HepG2 (cell line): ENCODE measurements around the gene CRIP1. TPM values are rescaled to one million over a fixed set of nuclear protein-coding genes. Genes with fewer than 3 reads are reported as not detected.

Source experiments
- ATAC-seq: fragments of 200-7000 bp; cut with Tn5 transposase; 3 replicates; pipeline ENCODE4 v1.9.1; 2020; ENCODE audit warnings: mild to moderate bottlenecking, moderate library complexity
- BruUV-seq: library from RNA; stranded (reverse); fragments of 400-500 nt; replicated peaks from 2 replicates; lab custom pipeline; 2021; lab: Mats Ljungman, UMichigan
- CTCF ChIA-PET: fragments of 300-600 bp; formaldehyde crosslinking; extraction: SDS; loops from one replicate; lab custom pipeline; 2021; ENCODE audit warnings: low total read pairs, inconsistent platforms, low intra/inter-chr PET ratio; lab: Yijun Ruan, JAX
- POLR2A ChIA-PET: fragments of 350-600 bp; sonication (Branson Sonifier 250); formaldehyde crosslinking; loops from one replicate; lab custom pipeline; 2020; ENCODE audit warnings: antibody characterized with exemption, inconsistent platforms; lab: Yijun Ruan, JAX
- DNase-seq: peaks from one replicate; pipeline ENCODE4 v3.0.0-alpha.2; 2015; ENCODE audit warnings: low spot score
- FAIRE-seq: peaks from 3 replicates; lab custom pipeline; 2011; peaks lifted over from hg19 to GRCh38; lab: Jason Lieb, UNC
- H2AFZ ChIP-seq: one replicate; pipeline ENCODE4 v1.6.1; 2011; ENCODE audit warnings: low read length, inconsistent platforms
- H3K27ac ChIP-seq: fragments of 300-600 bp; 3 replicates; pipeline ENCODE4 v1.8.0; 2011; ENCODE audit warnings: mixed run types, mild to moderate bottlenecking, mixed read lengths, low read length, inconsistent platforms; ENCODE audit not compliant: insufficient read depth; ENCODE audit errors: extremely low read length
- H3K27me3 ChIP-seq, 2 experiments: fragments of 200-600 bp in 1 of 2; 2 replicates in 1 of 2; 3 replicates in 1 of 2; pipeline versions ENCODE4 v1.6.0 to v1.8.0; 2011; ENCODE audit warnings: low read length in 2 of 2, mild to moderate bottlenecking in 2 of 2, moderate library complexity in 2 of 2, inconsistent platforms in 1 of 2; ENCODE audit not compliant: insufficient read depth in 2 of 2, control insufficient read depth in 1 of 2
- H3K36me3 ChIP-seq, 2 experiments: fragments of 200-600 bp in 1 of 2; replicated peaks in 1 of 2; 2 replicates in 1 of 2; 3 replicates in 1 of 2; pipeline versions ENCODE4 v1.5.1 to v1.8.0; 2011; ENCODE audit warnings: low read length in 2 of 2, inconsistent platforms in 1 of 2; ENCODE audit not compliant: insufficient read depth in 2 of 2, control insufficient read depth in 1 of 2
- H3K4me1 ChIP-seq: 2 replicates; pipeline ENCODE4 v1.5.1; 2012; ENCODE audit warnings: low read length, inconsistent platforms; ENCODE audit not compliant: insufficient read depth
- H3K4me2 ChIP-seq: 2 replicates; pipeline ENCODE4 v1.6.0; 2011; ENCODE audit warnings: low read depth, low read length, inconsistent platforms
- H3K4me3 ChIP-seq, 3 experiments: fragments of 200-600 bp in 1 of 3; sonication (generic), shearing (Covaris generic) in 1 of 3; replicated peaks in 1 of 3; 2 replicates each; pipeline ENCODE4 v1.5.1; 2011 to 2016; ENCODE audit warnings: low read length in 3 of 3, inconsistent platforms in 2 of 3, low read depth in 2 of 3, mild to moderate bottlenecking in 2 of 3, control low read depth in 1 of 3, mixed read lengths in 1 of 3; ENCODE audit not compliant: insufficient read depth in 1 of 3
- H3K79me2 ChIP-seq: one replicate; pipeline ENCODE4 v1.6.1; 2011; ENCODE audit warnings: low read length, inconsistent platforms; ENCODE audit not compliant: insufficient read depth
- H3K9ac ChIP-seq: 2 replicates; pipeline ENCODE4 v1.6.0; 2011; ENCODE audit warnings: mild to moderate bottlenecking, low read depth, low read length, inconsistent platforms; ENCODE audit not compliant: insufficient read depth
- H3K9me3 ChIP-seq: 2 replicates; pipeline ENCODE4 v1.5.1; 2012; ENCODE audit warnings: mild to moderate bottlenecking, low read length
- H4K20me1 ChIP-seq: 2 replicates; pipeline ENCODE4 v1.6.0; 2011; ENCODE audit warnings: inconsistent platforms, mild to moderate bottlenecking, low read length, moderate library complexity; ENCODE audit not compliant: insufficient read depth
- ATM ChIP-seq: fragments of 450-650 bp; IDR thresholded peaks from 2 replicates; pipeline ENCODE4 v1.7.1; 2017; ENCODE audit warnings: mild to moderate bottlenecking, borderline replicate concordance
- BORCS8-MEF2B ChIP-seq: sonication (generic); formaldehyde crosslinking; IDR thresholded peaks from 2 replicates; pipeline ENCODE4 v1.8.0; 2022; ENCODE audit warnings: mild to moderate bottlenecking, missing genetic modification reagents
- CAMTA2 ChIP-seq: sonication (generic); formaldehyde crosslinking; IDR thresholded peaks from 2 replicates; pipeline ENCODE4 v1.4.0; 2020; ENCODE audit warnings: mild to moderate bottlenecking, missing genetic modification reagents, borderline replicate concordance
- HDAC1 ChIP-seq: sonication (generic); formaldehyde crosslinking; IDR thresholded peaks from 2 replicates; pipeline ENCODE4 v1.5.1; 2020; ENCODE audit warnings: mild to moderate bottlenecking, missing genetic modification reagents
- LBX2 ChIP-seq: sonication (generic); formaldehyde crosslinking; IDR thresholded peaks from 2 replicates; pipeline ENCODE4 v1.5.0; 2020; ENCODE audit warnings: missing genetic modification reagents, mild to moderate bottlenecking, borderline replicate concordance
- PRDM10 ChIP-seq: sonication (generic); formaldehyde crosslinking; IDR thresholded peaks from 2 replicates; pipeline ENCODE4 v1.4.0; 2020; ENCODE audit warnings: low read depth, missing genetic modification reagents
- SAP130 ChIP-seq: IDR thresholded peaks from 2 replicates; pipeline ENCODE4 v1.6.1; 2016; ENCODE audit warnings: low read depth
- THYN1 ChIP-seq: sonication (generic); formaldehyde crosslinking; IDR thresholded peaks from 2 replicates; pipeline ENCODE4 v1.8.1; 2023; ENCODE audit warnings: low read depth, mild to moderate bottlenecking, moderate library complexity, missing genetic modification reagents, borderline replicate concordance
- ZBTB34 ChIP-seq: sonication (generic); formaldehyde crosslinking; IDR thresholded peaks from 2 replicates; pipeline ENCODE4 v1.8.0; 2022; ENCODE audit warnings: mild to moderate bottlenecking, missing genetic modification reagents
- ZNF749 ChIP-seq: sonication (generic); formaldehyde crosslinking; IDR thresholded peaks from 2 replicates; pipeline ENCODE4 v1.8.0; 2022; ENCODE audit warnings: mild to moderate bottlenecking, missing genetic modification reagents, moderate library complexity, borderline replicate concordance
- WGBS: methylation state at CpG from one replicate; pipeline ENCODE4 v1.1.6; 2017; ENCODE audit warnings: low lambda C conversion rate; 5-methylcytosine and 5-hydroxymethylcytosine counted together
- in situ Hi-C: cut with HindIII; loops from 2 replicates; pipeline ENCODE4 v1.10.0; 2017; ENCODE audit warnings: low pct_unique_long_range_greater_than_20kb; ENCODE audit not compliant: extremely low pct_ligation_motif_present
- intact Hi-C: fragments of 100-400 bp; cut with micrococcal nuclease; formaldehyde crosslinking; loops from one replicate; pipeline ENCODE4 v1.10.0; 2022; ENCODE audit not compliant: unreplicated experiment
- polyA plus RNA-seq, 8 experiments: library from polyadenylated mRNA; depleted of rRNA in 3 of 8; stranded (reverse) in 7 of 8; unstranded in 1 of 8; fragments of >200 nt; fragmentation: Illumina TruSeq in 4 of 8; extraction: Trizol in 4 of 8; gene quantifications; 2 replicates each; pipeline versions ENCODE4 v1.2.1 to v1.2.3, GENCODE V29; 2011 to 2016; ENCODE audit warnings: low read depth in 4 of 8, missing spikeins in 1 of 8, mixed read lengths in 1 of 8; ENCODE audit not compliant: insufficient read depth in 1 of 8
- total RNA-seq, 5 experiments: library from RNA; depleted of rRNA; stranded (reverse); fragments of >200 nt; fragmentation: Illumina TruSeq; extraction: Trizol; gene quantifications; 2 replicates each; pipeline ENCODE4 v1.2.3, GENCODE V29; 2016; ENCODE audit warnings: low read depth in 1 of 5
- TF ChIP-seq, protein P1 (sequence below), 2 experiments: sonication (generic) in 1 of 2; formaldehyde crosslinking in 1 of 2; IDR thresholded peaks; 2 replicates each; pipeline versions ENCODE4 v1.4.0 to v1.6.1; 2018 to 2020; ENCODE audit warnings: missing genetic modification reagents in 2 of 2, borderline replicate concordance in 1 of 2, low read depth in 1 of 2, mild to moderate bottlenecking in 1 of 2, missing biosample characterization in 1 of 2

CRIP1 gene
- total and polyA plus RNA-seq, 2 of the 13 experiments (the other 11 are each of a cell fraction or from before 2014, with no cell fraction given), result 53.9 to 59.5 TPM

- TF ChIP-seq, protein P1, sequence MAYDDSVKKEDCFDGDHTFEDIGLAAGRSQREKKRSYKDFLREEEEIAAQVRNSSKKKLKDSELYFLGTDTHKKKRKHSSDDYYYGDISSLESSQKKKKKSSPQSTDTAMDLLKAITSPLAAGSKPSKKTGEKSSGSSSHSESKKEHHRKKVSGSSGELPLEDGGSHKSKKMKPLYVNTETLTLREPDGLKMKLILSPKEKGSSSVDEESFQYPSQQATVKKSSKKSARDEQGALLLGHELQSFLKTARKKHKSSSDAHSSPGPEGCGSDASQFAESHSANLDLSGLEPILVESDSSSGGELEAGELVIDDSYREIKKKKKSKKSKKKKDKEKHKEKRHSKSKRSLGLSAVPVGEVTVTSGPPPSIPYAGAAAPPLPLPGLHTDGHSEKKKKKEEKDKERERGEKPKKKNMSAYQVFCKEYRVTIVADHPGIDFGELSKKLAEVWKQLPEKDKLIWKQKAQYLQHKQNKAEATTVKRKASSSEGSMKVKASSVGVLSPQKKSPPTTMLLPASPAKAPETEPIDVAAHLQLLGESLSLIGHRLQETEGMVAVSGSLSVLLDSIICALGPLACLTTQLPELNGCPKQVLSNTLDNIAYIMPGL (CRISPR knock-in tag; IDR thresholded peaks at IDR 0.05; ENCODE audit: borderline replicate concordance in 1 of 2, low read depth in 1 of 2), result peak in 1 of 2 experiments; percentile 17; a peak in 1 of 4 replicates
- no peak for TF ChIP-seq THYN1 (CRISPR knock-in tag)
- peak; percentile 55; the same call in 1 of the 2 replicates for TF ChIP-seq HDAC1
- TF ChIP-seq LBX2, result no peak
- TF ChIP-seq SAP130, result peak; percentile 2; the same call in 1 of the 2 replicates
These were observed 11.2 kb upstream of the CRIP1 start (continued) for GRCh38 chr14:105475269-105476096.

- ChIA-PET POLR2A (interaction anchor here (0.9 to 1.4 kb wide), 4 partner anchors 10 to 175 kb away, joined by 3 to 4 read pairs (median 3); partner anchors contain the start of genes BRF1 and CRIP1), CTCF (no interaction called here)
- peak overlapping the region; percentile 71 to 83 (median 81) for H3K4me3 ChIP-seq
- peak; percentile 53 for ATAC-seq
- peaks cover 0 to 4% of the 10 kb centered on the region in 2 experiments; a peak in 2 of 5 replicates for H3K27me3 ChIP-seq
- H2AFZ ChIP-seq, result no peak overlapping the region
- peak overlapping the region; percentile 82 for H3K27ac ChIP-seq
- no peak for FAIRE-seq
- H3K9me3 ChIP-seq, result no peaks in the 10 kb centered on the region
- 0% methylated on average over 5 of the region's 21 CpGs for WGBS
- H3K9ac ChIP-seq, result peak overlapping the region; percentile 78
- in situ Hi-C loops, result no loop called here
- H3K36me3 ChIP-seq, result no peaks in the 10 kb centered on the region
- no peaks in the 10 kb centered on the region for H3K79me2 ChIP-seq
- H4K20me1 ChIP-seq, result 0 out of 2 replicates have a peak, but pooled peaks cover 2% of the 10 kb centered on the region
- peak; percentile 57 for DNase-seq
- peak overlapping the region; percentile 99 for H3K4me2 ChIP-seq
- intact Hi-C loops, result no loop called here
- H3K4me1 ChIP-seq, result peaks cover 42% of the 10 kb centered on the region
- no TSS peak for BruUV-seq
- TF ChIP-seq BORCS8-MEF2B (CRISPR knock-in tag) (peak; percentile 61), CAMTA2 (CRISPR knock-in tag) (no peak), ZBTB34 (no peak), PRDM10 (CRISPR knock-in tag) (no peak; the same call in 1 of the 2 replicates), ATM (no peak), ZNF749 (0 out of 2 replicates have a peak, but pooled peaks have one; percentile 34)
These were observed 10.4 kb upstream of the CRIP1 start for GRCh38 chr14:105476097-105476830.
